Astrocyte (in vitro differentiated cells and primary cell): Measurements from ENCODE around the gene COA6. TPM values are rescaled to one million over a fixed set of nuclear protein-coding genes. Genes with fewer than 3 reads are reported as not detected.
"Not testable (repeated sequence)": the region's sequence is repeated elsewhere in the genome, so short reads cannot be mapped to it uniquely, and the experiment has no call there.

Experiments used
- DNase-seq: peaks from one replicate; pipeline ENCODE4 v3.0.0-alpha.2; 2010; ENCODE audit warnings: low read depth
- FAIRE-seq: peaks from 2 replicates; lab custom pipeline; 2011; peaks lifted over from hg19 to GRCh38; lab: Jason Lieb, UNC
- H2AFZ ChIP-seq: 2 replicates; pipeline ENCODE4 v1.6.0; 2012; ENCODE audit warnings: low read depth, low read length, inconsistent platforms
- H3K27ac ChIP-seq: 2 replicates; pipeline ENCODE4 v1.5.1; 2011; ENCODE audit warnings: low read depth, low read length, inconsistent platforms
- H3K27me3 ChIP-seq: 2 replicates; pipeline ENCODE4 v1.6.0; 2011; ENCODE audit warnings: low read length, inconsistent platforms; ENCODE audit not compliant: insufficient read depth
- H3K36me3 ChIP-seq: 2 replicates; pipeline ENCODE4 v1.5.1; 2011; ENCODE audit warnings: low read length, inconsistent platforms; ENCODE audit not compliant: insufficient read depth
- H3K4me1 ChIP-seq: 2 replicates; pipeline ENCODE4 v1.5.1; 2011; ENCODE audit warnings: low read length, inconsistent platforms; ENCODE audit not compliant: insufficient read depth
- H3K4me2 ChIP-seq: 2 replicates; pipeline ENCODE4 v1.6.0; 2012; ENCODE audit warnings: low read length, inconsistent platforms
- H3K4me3 ChIP-seq: 2 replicates; pipeline ENCODE4 v1.5.1; 2011; ENCODE audit warnings: low read depth, mild to moderate bottlenecking, low read length, inconsistent platforms; ENCODE audit not compliant: insufficient read depth
- H3K79me2 ChIP-seq: 2 replicates; pipeline ENCODE4 v1.6.0; 2012; ENCODE audit warnings: mild to moderate bottlenecking, low read length, inconsistent platforms; ENCODE audit not compliant: insufficient read depth
- H3K9ac ChIP-seq: 2 replicates; pipeline ENCODE4 v1.6.0; 2012; ENCODE audit warnings: mild to moderate bottlenecking, low read length, inconsistent platforms
- H3K9me3 ChIP-seq: 2 replicates; pipeline ENCODE4 v1.5.1; 2012; ENCODE audit warnings: low read depth, mild to moderate bottlenecking, low read length, inconsistent platforms; ENCODE audit not compliant: insufficient read depth
- H4K20me1 ChIP-seq: 2 replicates; pipeline ENCODE4 v1.6.0; 2012; ENCODE audit warnings: low read length, inconsistent platforms; ENCODE audit not compliant: insufficient read depth
- H3K27ac Mint-ChIP-seq: one replicate; pipeline ENCODE4 v1.8.0; 2021; ENCODE audit warnings: mild to moderate bottlenecking, mixed read lengths; ENCODE audit not compliant: unreplicated experiment
- H3K27me3 Mint-ChIP-seq: one replicate; pipeline ENCODE4 v1.8.0; 2021; ENCODE audit warnings: low read depth, mixed read lengths; ENCODE audit not compliant: unreplicated experiment
- H3K36me3 Mint-ChIP-seq: one replicate; pipeline ENCODE4 v1.8.0; 2021; ENCODE audit warnings: low read depth, mixed read lengths; ENCODE audit not compliant: unreplicated experiment
- H3K4me1 Mint-ChIP-seq: one replicate; pipeline ENCODE4 v1.8.0; 2021; ENCODE audit warnings: low read depth, mixed read lengths; ENCODE audit not compliant: unreplicated experiment
- H3K4me3 Mint-ChIP-seq: one replicate; pipeline ENCODE4 v1.8.0; 2021; ENCODE audit warnings: mild to moderate bottlenecking, moderate library complexity, mixed read lengths; ENCODE audit not compliant: unreplicated experiment
- H3K9me3 Mint-ChIP-seq: one replicate; pipeline ENCODE4 v1.8.0; 2021; ENCODE audit warnings: mild to moderate bottlenecking, mixed read lengths; ENCODE audit not compliant: unreplicated experiment
- CTCF ChIP-seq: IDR thresholded peaks from 2 replicates; pipeline ENCODE4 v1.5.1; 2011; ENCODE audit warnings: low read depth, mild to moderate bottlenecking, inconsistent platforms, low read length, moderate library complexity; ENCODE audit not compliant: insufficient read depth
- EZH2 ChIP-seq: IDR thresholded peaks from 2 replicates; pipeline ENCODE4 v1.6.1; 2012; ENCODE audit warnings: mild to moderate bottlenecking, low read length, inconsistent platforms; ENCODE audit not compliant: insufficient read depth
- total RNA-seq: library from RNA; stranded (reverse); gene quantifications from 2 replicates; pipeline ENCODE4 v1.2.1, GENCODE V29; 2021

COA6 gene
- total RNA-seq, 1 donor from 2014 or later = 22.0 TPM

GRCh38 chr1:234375672-234376071 lies 2.4 kb downstream of the COA6 start:
- H3K27ac ChIP-seq = no peak overlapping the region
- TF ChIP-seq CTCF (no peak), EZH2 (no peak)
- peaks cover 16% of the 10 kb centered on the region for H3K36me3 Mint-ChIP-seq
- H3K27me3 ChIP-seq = no peaks in the 10 kb centered on the region
- H3K4me3 Mint-ChIP-seq = no peak overlapping the region
- H3K9ac ChIP-seq = no peak overlapping the region
- H3K4me3 ChIP-seq = no peak overlapping the region
- H3K9me3 Mint-ChIP-seq = no peaks in the 10 kb centered on the region
- peaks cover 23% of the 10 kb centered on the region for H3K36me3 ChIP-seq
- peaks cover 4% of the 10 kb centered on the region for H4K20me1 ChIP-seq
- no peak overlapping the region for H2AFZ ChIP-seq
- no peaks in the 10 kb centered on the region for H3K27me3 Mint-ChIP-seq
- H3K27ac Mint-ChIP-seq = no peak overlapping the region
- H3K4me1 Mint-ChIP-seq = peaks cover 9% of the 10 kb centered on the region
- H3K79me2 ChIP-seq = peaks cover 30% of the 10 kb centered on the region
- no peaks in the 10 kb centered on the region for H3K9me3 ChIP-seq
- FAIRE-seq (no peak), DNase-seq (no peak)
- peaks cover 11% of the 10 kb centered on the region for H3K4me1 ChIP-seq
- no peak overlapping the region for H3K4me2 ChIP-seq

- H3K4me3 ChIP-seq, H3K4me2 ChIP-seq, H3K9me3 Mint-ChIP-seq, H4K20me1 ChIP-seq, FAIRE-seq, H3K9ac ChIP-seq, H3K27ac Mint-ChIP-seq, H3K27me3 Mint-ChIP-seq, H3K4me1 ChIP-seq, H2AFZ ChIP-seq, H3K27ac ChIP-seq, H3K4me3 Mint-ChIP-seq, H3K4me1 Mint-ChIP-seq, H3K27me3 ChIP-seq, DNase-seq, H3K9me3 ChIP-seq: not testable (repeated sequence)
- Histone ChIP-seq H3K36me3 (peaks cover 23% of the 10 kb centered on the region), H3K79me2 (peaks cover 19% of the 10 kb centered on the region)
- H3K36me3 Mint-ChIP-seq = peaks cover 20% of the 10 kb centered on the region
These were observed 6.4 kb downstream of the COA6 start for GRCh38 chr1:234379591-234380109.

- Mint-ChIP-seq H3K9me3 (no peaks in the 10 kb centered on the region), H3K4me3 (no peak overlapping the region), H3K27ac (no peak overlapping the region), H3K4me1 (no peaks in the 10 kb centered on the region), H3K36me3 (peaks cover 23% of the 10 kb centered on the region), H3K27me3 (no peaks in the 10 kb centered on the region)
- Histone ChIP-seq H3K4me3 (no peak overlapping the region), H3K36me3 (peaks cover 18% of the 10 kb centered on the region), H3K9me3 (no peaks in the 10 kb centered on the region), H4K20me1 (peaks cover 7% of the 10 kb centered on the region), H3K4me2 (no peak overlapping the region), H3K27ac (no peak overlapping the region), H3K27me3 (no peaks in the 10 kb centered on the region), H3K9ac (no peak overlapping the region), H3K4me1 (no peaks in the 10 kb centered on the region), H2AFZ (no peak overlapping the region), H3K79me2 (peaks cover 2% of the 10 kb centered on the region)
- DNase-seq = no peak
- TF ChIP-seq EZH2 (no peak), CTCF (no peak)
- FAIRE-seq = no peak
These were observed 8.7 kb downstream of the COA6 start for GRCh38 chr1:234381699-234382555.
